GM19025 (cell line): ENCODE measurements around the gene IKZF4.
"Not testable (repeated sequence)": the region's sequence is repeated elsewhere in the genome, so short reads cannot be mapped to it uniquely, and the experiment has no call there.

Experiments
- ATAC-seq: cut with Tn5 transposase; IDR thresholded peaks from one replicate; pipeline ENCODE4 v1.9.1; 2021; ENCODE audit warnings: mild to moderate bottlenecking, low read depth, moderate library complexity; ENCODE audit not compliant: unreplicated experiment

IKZF4 gene

DNA sequence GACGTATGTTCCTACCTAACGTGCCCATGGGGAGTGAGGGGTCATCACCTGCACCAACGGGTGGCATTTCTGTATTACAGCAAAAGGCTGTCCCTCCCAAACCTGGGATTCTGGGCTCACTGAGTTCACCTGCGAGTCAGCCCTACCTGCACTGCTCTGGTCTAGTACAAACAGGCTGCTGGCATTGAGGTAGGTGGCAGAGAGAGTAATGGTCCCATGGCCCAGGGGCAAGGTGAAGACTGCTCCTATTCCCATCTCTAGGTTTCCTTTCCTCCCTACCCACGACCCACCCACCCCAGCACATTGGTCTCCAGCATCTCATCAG lies 23.3 kb upstream of the IKZF4 start:
- ATAC-seq, result no peak

DNA sequence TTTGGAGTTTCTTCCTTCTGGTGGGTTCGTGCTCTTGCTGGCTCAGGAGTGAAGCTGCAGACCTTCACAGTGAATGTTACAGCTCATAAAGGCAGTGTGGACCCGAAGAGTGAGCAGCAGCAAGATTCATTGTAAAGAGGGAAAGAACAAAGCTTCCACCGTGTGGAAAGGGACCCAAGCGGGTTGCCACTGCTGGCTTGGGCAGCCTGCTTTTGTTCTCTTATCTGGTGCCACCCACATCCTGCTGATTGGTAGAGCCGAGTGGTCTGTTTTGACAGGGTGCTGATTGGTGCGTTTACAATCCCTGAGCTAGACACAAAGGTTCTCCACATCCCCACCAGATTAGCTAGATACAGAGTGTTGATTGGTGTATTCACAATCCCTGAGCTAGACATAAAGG lies 21.3 kb upstream of the IKZF4 start:
- not testable (repeated sequence) for ATAC-seq

DNA sequence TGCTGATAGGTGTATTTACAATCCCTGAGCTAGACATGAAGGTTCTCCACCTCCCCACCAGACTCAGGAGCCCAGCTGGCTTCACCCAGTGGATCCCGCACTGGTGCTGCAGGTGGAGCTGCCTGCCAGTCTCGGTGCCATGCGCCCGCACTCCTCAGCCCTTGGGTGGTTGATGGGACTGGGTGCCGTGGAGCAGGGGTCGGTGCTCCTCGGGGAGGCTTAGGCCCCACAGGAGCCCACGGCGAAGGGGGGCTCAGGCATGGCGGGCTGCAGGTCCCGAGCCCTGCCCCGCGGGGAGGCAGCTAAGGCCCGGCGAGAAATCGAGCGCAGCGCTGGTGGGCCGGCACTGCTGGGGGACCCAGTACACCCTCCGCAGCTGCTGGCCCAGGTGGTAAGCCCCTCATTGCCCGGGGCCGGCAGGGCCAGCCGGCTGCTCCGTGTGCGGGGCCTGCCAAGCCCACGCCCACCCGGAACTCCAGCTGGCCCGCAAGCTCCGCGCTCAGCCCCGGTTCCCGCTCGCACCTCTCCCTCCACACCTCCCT lies 20.8 kb upstream of the IKZF4 start:
- ATAC-seq, result not testable (repeated sequence)

DNA sequence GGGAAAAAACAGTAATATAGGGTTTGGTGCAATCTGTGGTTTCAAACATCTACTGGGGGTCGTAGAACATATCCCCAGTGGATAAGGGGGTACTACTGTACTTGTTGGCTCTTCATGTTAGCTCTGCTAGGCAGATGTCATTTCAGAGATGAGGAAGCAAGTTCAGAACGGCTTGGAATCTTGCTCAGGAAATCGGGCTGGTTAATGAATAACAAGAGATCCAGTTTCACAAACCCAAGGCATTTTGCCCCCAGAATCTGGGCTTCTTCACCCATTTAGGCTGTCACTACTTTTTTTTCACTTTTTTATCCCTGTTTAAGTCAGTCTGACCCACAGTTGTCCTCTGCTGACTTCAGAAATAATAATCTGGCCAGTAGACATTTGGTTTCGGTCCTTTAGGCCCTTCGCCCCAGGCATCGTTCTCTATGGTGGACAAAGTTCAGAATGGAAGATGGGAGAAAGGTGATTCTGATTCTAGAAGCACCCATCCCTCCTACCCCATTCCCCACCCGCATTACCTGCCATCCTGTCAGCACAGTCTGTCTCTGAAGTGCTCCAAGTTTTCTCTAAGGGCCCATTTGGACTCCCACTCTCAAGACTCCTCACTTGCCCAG lies 19.2 kb upstream of the IKZF4 start:
- ATAC-seq, result no peak

DNA sequence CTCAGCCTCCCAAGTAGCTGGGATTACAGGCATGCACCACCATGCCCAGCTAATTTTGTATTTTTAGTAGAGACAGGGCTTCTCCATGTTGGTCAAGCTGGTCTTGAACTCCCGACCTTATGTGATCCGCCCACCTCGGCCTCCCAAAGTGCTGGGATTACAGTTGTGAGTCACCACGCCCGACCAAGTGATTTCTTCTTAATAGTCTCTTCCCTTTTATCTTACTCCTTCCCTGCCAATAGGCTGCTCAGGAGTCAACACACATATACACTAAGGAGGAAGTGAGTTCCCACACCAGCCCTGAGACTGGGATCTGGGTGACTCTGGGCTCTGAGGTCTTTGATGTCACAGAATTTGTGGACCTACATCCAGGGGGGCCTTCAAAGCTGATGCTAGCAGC lies 17.5 kb upstream of the IKZF4 start:
- not testable (repeated sequence) for ATAC-seq

DNA sequence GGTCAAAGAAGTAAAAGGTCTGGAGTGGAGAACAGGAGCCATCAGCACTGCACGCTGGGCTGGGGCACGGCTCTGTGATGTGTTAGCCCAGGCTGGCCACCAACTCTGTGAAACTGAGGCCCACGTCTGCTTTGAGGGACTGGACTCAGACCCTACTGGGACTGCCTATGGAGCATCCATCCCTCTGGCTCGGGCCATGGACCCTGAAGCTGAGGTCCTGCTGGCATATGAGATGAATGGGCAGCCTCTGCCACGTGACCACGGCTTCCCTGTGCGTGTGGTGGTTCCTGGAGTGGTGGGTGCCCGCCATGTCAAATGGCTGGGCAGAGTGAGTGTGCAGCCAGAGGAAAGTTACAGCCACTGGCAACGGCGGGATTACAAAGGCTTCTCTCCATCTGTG lies 16.6 kb upstream of the IKZF4 start:
- ATAC-seq, result no peak

DNA sequence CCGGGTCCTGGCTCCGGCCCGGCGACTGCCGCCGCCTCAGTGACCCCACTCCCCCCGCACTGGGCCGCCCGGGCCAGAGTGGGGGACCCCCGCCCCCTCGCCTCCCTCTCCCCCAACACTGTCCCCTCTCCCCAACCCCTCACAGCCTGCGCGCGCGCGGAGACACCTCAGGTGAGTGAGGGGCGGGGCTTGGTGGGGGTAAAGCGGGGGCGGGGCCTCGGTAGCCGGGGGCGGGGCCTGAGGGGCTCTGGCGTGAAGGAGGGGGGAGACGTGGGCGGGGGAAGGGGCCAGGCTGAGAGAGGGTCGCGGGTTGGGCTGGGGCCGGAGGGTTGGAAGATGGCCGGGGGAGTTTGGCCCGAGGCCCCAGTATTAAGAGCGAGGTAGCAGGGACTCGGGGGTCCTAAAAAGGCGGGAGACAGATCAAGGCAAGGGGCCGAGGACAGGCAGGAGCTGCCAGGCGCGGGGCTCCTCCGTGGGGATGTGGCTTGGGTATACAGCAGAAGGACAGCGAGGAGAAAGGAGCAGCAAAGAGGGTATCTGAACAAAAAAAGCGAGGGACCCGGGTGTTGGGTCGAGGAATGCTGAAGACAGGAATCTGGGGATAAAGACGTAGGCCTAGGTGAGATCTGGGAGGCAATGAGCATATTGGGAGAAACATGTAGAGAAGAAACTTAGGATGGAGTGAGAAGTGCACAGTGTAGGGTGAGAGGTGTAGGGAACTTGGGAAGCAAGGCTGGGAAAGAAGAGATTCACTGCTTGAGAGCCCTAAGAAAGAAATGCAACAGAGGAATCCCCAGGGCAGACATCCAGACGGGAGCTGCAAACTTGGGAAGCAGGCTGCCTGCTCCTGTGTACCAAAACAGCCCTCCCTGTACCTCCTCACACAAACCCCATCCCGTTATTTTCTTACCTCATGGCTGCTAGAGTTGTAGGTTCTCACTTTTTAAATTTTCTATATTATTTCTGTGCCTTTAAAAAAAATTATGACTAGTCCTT lies 13.0 kb upstream of the IKZF4 start:
- peak; percentile 29 for ATAC-seq

DNA sequence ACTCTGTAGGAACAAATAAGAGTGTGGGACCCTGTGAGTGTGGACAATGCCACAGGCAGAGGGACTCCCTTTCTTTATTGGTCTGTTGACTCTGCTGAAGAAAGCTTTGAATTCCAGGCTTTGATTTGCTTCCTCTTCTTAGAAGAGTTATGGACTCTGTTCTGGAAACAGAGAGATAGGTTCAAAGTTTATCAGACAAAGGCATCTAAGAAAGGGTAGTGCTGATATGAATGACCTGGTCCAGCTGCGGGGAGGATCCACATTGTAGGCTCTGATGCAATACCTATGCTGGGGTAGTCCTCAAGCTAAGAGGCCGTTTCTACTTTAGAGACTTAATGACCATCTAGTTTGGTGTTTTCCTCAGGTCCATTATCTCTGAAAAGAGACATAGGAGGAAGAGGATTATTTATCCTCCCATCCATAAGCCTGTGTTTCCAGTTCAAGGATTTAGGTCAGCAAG lies 10.7 kb upstream of the IKZF4 start:
- ATAC-seq, result no peak

DNA sequence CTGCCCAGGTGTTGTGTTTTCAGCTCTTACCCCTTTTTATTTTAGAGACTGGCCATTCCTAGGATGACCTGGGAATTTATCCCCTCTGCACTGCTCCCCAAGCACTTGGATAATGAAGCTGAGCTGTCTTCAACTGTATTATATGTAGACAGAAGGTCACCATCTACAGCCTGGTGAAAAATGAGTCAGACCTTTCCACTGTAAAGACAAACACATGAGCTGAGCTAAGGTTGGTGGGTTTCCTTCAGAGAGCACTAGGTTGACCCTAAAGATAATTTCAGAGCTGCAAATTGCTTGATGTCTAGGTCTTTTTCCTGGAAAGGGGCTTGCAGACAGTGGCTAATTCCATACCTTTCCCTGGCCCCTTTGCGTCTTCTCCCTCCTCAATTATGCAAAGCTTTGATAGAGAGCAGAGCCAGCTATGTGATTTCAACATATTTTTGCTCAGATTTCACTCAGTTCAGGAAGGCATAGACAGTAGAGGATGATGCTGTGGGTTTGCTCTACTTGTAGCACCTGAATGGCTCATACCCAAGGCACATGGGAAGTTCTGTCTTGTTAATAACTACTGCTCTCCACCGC lies 9.2 kb upstream of the IKZF4 start:
- no peak for ATAC-seq

DNA sequence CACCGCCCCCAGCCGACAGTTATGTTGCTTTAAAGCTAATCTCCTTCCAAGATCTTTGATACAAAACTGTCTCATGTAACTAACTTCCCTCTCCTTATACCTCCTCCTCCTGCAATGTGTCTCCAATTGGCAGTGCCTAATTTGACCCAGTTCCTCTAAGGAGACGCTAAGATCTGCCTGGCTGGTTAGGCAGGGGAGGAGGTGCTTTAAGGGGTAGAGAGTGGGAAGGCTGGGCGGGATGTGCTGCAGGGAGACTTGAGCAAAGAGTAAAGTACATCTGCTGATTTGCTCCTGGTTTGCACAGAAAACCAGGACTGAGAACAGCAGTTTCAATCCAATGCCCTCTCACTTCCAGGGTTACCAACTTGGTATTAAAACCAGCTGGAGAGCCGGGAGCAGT lies 7.4 kb upstream of the IKZF4 start:
- ATAC-seq, result no peak

DNA sequence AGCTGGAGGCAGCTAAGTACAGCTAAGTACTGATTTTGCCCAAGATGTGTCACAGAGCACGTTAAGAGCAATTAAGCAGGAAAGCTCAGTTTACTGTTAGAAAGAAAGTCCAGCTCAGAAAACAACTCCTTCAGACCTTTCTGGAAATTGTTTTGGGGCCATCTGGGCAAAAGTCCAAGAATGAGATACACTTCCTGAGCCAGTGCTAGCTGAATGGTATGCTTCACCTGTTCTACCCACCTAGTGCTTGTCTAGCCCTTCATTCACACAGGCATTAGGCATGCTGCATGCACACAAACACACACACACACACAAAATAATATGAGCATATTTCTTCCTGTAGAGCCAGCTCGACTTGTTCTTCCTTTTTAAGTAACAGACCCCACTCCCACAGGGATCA lies 6.6 kb upstream of the IKZF4 start:
- no peak for ATAC-seq

DNA sequence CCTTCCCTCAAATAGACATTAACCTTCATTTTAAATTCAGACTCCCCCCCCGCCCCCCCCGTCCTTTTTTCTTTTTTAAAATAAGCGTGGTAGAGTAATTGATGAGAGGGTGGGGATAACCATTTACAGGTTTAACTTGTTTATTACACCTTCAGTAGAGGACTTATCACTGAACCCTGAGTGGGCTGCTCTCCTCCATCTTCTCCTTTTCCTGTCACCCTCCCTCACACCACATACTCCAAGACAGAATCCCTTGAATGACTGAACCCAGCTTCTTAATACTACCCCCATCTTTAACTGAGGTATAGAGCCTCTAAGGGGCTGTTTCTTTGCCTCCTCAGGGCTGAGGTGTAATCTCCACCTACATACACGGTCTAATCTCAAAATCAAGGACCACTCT lies 3.7 kb upstream of the IKZF4 start:
- ATAC-seq, result no peak

DNA sequence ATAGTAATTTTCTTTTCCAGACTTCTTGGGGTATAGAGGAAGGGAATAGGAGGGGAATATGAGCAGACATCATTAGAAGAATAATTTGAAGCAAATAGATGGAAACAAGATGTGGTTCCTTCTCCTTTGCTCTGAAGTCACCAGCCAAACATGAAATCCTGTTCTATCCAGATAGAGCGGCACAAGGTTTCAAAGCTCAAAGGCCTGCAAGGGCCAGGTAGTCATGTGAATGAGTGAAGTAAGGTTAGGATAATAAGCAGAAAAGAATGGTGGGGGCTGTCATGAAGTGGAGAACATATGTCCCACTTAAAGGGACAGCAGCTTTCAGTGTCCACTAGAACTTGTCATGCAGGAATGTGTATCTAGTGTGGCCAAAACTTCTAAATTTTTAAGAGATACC lies 2.5 kb upstream of the IKZF4 start:
- no peak for ATAC-seq

DNA sequence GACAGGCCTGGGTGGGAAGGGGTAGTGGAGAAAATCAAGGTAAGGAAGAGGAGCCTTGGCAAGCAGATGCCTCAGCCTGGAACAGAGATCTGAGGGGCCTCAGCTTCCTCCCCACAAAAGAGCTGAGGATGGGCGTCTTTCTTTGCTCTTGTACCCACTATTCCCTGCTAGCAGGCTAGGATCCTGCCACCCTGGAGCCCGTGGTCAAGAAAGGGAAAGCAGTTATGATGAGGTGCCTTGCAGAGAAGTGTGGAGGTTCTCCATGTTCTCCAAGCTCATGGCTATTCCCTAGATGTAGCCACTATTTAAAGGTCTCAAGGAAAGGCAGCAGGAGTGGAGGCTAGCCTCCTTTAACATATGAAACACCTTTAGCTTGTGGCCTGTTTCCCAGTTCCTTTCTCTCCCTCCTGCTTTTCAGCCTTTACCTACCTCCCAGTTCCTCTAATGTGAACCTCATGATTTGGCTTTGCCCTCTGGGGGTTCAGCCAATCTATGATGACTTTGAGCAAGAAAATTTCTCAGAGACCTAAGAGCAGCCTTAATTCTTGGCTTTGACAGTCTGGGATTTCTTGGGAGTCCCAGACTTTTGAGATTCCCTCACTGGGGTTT lies 1.1 kb downstream of the IKZF4 start:
- no peak for ATAC-seq

DNA sequence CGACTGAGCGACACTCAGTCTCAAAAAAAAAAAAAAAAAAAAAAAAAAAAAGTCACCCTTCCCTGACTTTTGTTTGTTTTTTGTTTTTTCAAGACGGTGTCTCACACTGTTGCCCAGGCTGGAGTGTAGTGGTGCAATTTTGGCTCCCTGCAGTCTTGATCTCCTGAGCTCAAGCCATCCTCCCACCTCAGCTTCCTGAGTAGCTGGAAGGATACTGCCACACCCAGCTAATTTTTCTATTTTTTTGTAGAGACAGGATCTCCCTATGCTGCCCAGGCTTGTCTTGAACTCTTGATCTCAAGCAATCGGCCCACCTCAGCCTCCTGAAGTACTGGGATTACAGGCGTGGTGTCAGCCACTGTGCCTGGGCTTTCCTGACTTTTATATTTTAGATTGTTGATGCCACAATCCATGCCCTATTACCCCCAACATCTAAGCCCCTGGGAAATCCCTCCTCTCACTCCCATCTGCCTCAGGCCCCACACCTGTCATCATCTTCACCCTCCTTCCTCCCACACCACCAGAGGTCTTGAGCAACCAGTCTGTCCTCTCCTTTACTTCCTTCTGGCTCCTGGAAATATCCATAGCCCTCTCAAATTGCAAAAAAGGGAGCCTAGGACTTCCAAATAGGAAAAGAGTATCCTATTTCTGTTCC lies 7.8 kb downstream of the IKZF4 start:
- ATAC-seq, result no peak

DNA sequence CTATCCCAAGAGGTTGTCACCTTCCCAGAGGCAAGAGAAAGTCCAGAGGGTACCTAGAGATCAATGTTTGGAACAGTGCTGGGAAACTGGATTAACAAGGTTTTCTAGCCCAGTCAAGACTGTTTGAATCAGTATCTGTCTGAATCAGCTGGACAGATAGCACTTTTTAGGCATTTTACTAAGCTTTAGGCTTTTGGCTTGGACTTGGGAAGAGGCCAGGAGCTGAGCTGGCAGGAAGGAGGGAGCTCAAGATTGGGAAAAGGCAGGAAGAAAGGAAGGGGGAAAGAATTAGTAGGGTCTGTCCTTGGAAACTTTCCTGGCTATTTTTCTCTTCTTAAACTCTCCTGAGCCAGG lies 8.3 kb downstream of the IKZF4 start:
- no peak for ATAC-seq

DNA sequence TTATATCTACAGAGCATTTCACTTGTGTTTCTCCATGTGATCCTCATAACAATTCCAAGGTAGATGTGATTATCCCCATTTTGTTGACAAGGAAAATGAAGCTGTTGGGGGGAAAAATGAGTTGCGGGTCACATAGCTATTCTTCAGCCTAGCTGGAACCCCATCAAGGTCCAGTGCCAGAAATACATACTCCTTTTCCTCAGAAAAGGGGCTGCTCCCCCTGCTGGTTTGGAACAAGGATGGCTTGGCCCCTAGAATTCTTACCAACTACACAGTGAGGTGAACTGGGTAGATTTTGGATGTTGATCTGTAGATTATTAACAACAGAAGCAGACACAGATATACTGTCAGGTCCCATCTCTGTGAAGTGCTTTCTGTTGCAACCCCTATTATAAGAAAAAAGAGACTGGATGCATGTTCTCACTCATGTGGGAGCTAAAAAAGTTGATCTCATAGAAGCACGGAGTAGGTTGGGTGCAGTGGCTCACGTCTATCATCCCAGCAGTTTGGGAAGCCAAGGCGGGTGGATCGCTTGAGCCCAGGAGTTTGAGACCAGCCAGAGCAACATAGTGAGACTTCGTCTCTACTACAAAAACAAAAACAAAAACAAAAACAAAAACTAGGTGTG lies 8.9 kb downstream of the IKZF4 start:
- no peak for ATAC-seq

DNA sequence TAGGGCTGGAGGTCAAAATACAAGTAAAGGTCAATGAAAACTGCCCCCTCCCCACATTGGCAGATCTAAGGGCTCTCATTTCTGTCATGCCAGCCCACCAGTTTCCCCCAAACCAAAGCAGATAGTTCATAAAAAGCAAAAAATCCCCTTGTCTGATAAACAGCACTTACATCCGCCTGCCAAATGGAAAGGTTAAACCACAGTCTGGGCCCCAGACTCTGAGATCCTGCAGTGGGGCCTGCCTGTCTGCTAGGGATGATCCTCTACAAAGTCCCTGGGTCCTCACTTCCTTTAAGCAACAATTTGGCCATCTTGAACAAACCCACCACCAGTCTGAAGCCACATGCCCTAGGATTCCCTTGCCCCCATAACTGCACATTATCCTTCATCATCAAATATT lies 11.1 kb downstream of the IKZF4 start:
- no peak for ATAC-seq

DNA sequence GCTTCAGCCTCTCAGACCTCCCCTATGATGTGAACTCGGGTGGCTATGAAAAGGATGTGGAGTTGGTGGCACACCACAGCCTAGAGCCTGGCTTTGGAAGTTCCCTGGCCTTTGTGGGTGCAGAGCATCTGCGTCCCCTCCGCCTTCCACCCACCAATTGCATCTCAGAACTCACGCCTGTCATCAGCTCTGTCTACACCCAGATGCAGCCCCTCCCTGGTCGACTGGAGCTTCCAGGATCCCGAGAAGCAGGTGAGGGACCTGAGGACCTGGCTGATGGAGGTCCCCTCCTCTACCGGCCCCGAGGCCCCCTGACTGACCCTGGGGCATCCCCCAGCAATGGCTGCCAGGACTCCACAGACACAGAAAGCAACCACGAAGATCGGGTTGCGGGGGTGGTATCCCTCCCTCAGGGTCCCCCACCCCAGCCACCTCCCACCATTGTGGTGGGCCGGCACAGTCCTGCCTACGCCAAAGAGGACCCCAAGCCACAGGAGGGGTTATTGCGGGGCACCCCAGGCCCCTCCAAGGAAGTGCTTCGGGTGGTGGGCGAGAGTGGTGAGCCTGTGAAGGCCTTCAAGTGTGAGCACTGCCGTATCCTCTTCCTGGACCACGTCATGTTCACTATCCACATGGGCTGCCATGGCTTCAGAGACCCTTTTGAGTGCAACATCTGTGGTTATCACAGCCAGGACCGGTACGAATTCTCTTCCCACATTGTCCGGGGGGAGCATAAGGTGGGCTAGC lies 13.9 kb downstream of the IKZF4 start:
- no peak for ATAC-seq
